Transverse colon (tissue), 4 donors: Measurements from ENCODE around the gene SSH3.

Source experiments
- CTCF ChIP-seq, 5 experiments: fragments of 200-600 bp in 3 of 5; fragments of 450-650 bp in 2 of 5; sonication (generic) in 3 of 5; IDR thresholded peaks; 1 replicate in 2 of 5; 2 replicates in 3 of 5; pipeline ENCODE4 v1.5.1; 2016 to 2017; ENCODE audit warnings: antibody characterized with exemption in 5 of 5, inconsistent platforms in 3 of 5, mild to moderate bottlenecking in 2 of 5, moderate library complexity in 1 of 5
- POLR2A ChIP-seq: fragments of 450-650 bp; IDR thresholded peaks from one replicate; pipeline ENCODE4 v1.6.1; 2016; ENCODE audit warnings: antibody characterized with exemption, mild to moderate bottlenecking, moderate library complexity
- POLR2AphosphoS5 ChIP-seq, 3 donors: sonication (generic); formaldehyde crosslinking; IDR thresholded peaks; one replicate each; pipeline ENCODE4 v1.6.1; 2016; ENCODE audit warnings: antibody characterized with exemption in 3 of 3

GRCh38 chr11:67271541-67272284, 31.6 kb upstream of the SSH3 start:
- TF ChIP-seq POLR2AphosphoS5 (IDR thresholded peaks at IDR 0.05), result no peak
- no peak for TF ChIP-seq CTCF (IDR thresholded peaks at IDR 0.05)
- TF ChIP-seq POLR2A, result no peak
